ENCODE measurements around the gene TRIM44.

DNA sequence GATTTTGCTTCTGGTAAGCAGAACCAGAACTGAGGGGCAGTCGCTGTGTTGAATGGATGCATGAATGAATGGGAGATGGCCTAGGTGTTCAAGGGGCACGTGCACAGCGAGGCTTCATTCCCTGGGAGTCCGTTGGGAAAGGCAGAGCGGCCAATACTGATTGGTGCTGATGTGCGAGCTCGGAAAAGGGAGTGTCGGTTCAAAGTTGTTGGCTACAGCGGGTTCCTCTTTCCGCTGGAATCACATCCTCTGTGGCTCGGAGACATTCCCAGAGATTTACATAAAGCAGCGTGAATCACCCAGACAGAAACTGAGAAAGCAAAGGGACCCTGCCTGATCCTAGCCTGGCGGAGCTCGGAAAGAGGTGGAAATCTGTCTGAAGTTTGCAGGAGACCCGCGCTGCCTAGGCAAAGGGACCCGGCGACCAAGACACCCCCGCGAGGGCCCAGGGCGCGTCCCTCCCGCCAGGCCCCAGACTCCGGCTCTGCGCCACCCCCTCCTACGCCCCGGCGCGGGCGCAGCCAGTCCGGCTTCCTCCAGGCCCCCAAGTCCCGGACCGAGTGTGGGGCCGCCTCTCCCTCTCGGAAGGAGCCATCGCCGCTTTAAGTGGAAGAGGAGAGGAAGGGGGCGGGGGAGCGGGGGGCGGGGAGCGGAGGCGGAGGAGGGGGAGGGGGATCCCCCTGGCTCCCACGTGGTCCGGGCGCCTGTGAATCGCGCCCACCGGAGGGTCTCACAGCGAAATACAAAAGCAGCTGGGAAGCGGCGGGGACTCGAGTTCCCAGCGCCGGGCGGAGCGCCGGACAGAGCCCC, 44.7 kb upstream of the TRIM44 start, which contains the start of gene FJX1:
- TF ChIP-seq CTCF (conservative IDR thresholded peaks at IDR 0.05 in 1 of 2, IDR thresholded peaks at IDR 0.05 in 1 of 2; ENCODE audit: extremely low read depth in 1 of 2, insufficient read depth in 1 of 2, low read depth in 1 of 2, low read length in 2 of 2) (no peak), EZH2 (IDR thresholded peaks at IDR 0.05; ENCODE audit: borderline replicate concordance, low read length) (no peak)
